H1 (cell line): ENCODE results near the gene SUGP2. TPM values are rescaled to one million over a fixed set of nuclear protein-coding genes. Genes with fewer than 3 reads are reported as not detected.

Source experiments
- CHD1 ChIP-seq: IDR thresholded peaks from 2 replicates; pipeline ENCODE4 v1.6.1; 2012; ENCODE audit warnings: low read depth, low read length, improper control_type of control experiment
- CHD7 ChIP-seq: fragments of 300-600 bp; sonication (generic); IDR thresholded peaks from 2 replicates; pipeline ENCODE4 v1.7.1; 2012; ENCODE audit warnings: low read length, moderate library complexity, mild to moderate bottlenecking, inconsistent platforms; ENCODE audit not compliant: insufficient replicate concordance
- CTBP2 ChIP-seq: IDR thresholded peaks from 2 replicates; pipeline ENCODE4 v1.7.0; 2011; ENCODE audit warnings: borderline replicate concordance, mild to moderate bottlenecking, moderate library complexity, mixed read lengths, low read length; ENCODE audit not compliant: insufficient read depth, insufficient read length
- FOSL1 ChIP-seq: IDR thresholded peaks from 2 replicates; pipeline ENCODE4 v1.6.1; 2011; ENCODE audit warnings: mild to moderate bottlenecking, low read depth, low read length, moderate library complexity; ENCODE audit not compliant: insufficient read depth
- HDAC2 ChIP-seq, 2 experiments: fragments of 300-600 bp in 1 of 2; sonication (generic) in 1 of 2; IDR thresholded peaks; 2 replicates each; pipeline ENCODE4 v1.6.1; 2011 to 2012; ENCODE audit warnings: low read depth in 2 of 2, low read length in 2 of 2, mild to moderate bottlenecking in 2 of 2, moderate library complexity in 2 of 2, borderline replicate concordance in 1 of 2, inconsistent platforms in 1 of 2
- POU5F1 ChIP-seq: IDR thresholded peaks from 2 replicates; pipeline ENCODE4 v1.6.1; 2011; ENCODE audit warnings: low read depth, mild to moderate bottlenecking, low read length, moderate library complexity
- SP4 ChIP-seq: IDR thresholded peaks from 2 replicates; pipeline ENCODE4 v1.6.1; 2012; ENCODE audit warnings: low read length, inconsistent platforms
- SUZ12 ChIP-seq: fragments of 200-600 bp; sonication (generic); IDR thresholded peaks from 2 replicates; pipeline ENCODE4 v1.6.1; 2012; ENCODE audit warnings: mild to moderate bottlenecking, inconsistent platforms, low read length, moderate library complexity, mixed read lengths
- TAF1 ChIP-seq: IDR thresholded peaks from 2 replicates; pipeline ENCODE4 v1.6.1; 2011; ENCODE audit warnings: mild to moderate bottlenecking, low read depth, low read length
- polyA plus RNA-seq, 7 experiments: library from polyadenylated mRNA; depleted of rRNA in 3 of 7; stranded (reverse) in 5 of 7; unstranded in 2 of 7; fragments of >200 nt in 5 of 7; fragments of 200-250 nt in 2 of 7; gene quantifications; 1 replicate in 5 of 7; 2 replicates in 1 of 7; 4 replicates in 1 of 7; pipeline versions ENCODE4 v1.2.1 to v1.2.3, GENCODE V29; 2011 to 2013; ENCODE audit warnings: missing spikeins in 2 of 7, mixed read lengths in 2 of 7
- total RNA-seq: library from RNA; stranded (reverse); fragmentation: NEBNext Ultra II Directional; extraction: Animal tissue kit (Norgen Biotek cat#: 25700); gene quantifications from 2 replicates; pipeline ENCODE4 v1.2.1, GENCODE V29; 2021

The SUGP2 gene
- total and polyA plus RNA-seq, 2 of the 8 experiments (the other 6 are each of a cell fraction or from before 2014, with no cell fraction given), result 57.7 to 114 TPM

GRCh38 chr19:18972851-18973250 lies 60.5 kb downstream of the SUGP2 start (continued):
- TF ChIP-seq CHD7, result no peak
- no peak for TF ChIP-seq SUZ12
- TF ChIP-seq CHD1, result no peak
- no peak for TF ChIP-seq POU5F1
- no peak for TF ChIP-seq CTBP2
- TF ChIP-seq FOSL1, result no peak
- no peak for TF ChIP-seq TAF1
- no peak for TF ChIP-seq SP4
- no peak for TF ChIP-seq HDAC2 (IDR thresholded peaks at IDR 0.05; ENCODE audit: borderline replicate concordance in 1 of 2, low read depth in 2 of 2, low read length in 2 of 2)
